ENCODE results near the gene UQCC3. TPM values are rescaled to one million over a fixed set of nuclear protein-coding genes. Genes with fewer than 3 reads are reported as not detected.

UQCC3 gene
- total RNA-seq, 1 donor from 2014 or later, result 3.9 TPM

DNA sequence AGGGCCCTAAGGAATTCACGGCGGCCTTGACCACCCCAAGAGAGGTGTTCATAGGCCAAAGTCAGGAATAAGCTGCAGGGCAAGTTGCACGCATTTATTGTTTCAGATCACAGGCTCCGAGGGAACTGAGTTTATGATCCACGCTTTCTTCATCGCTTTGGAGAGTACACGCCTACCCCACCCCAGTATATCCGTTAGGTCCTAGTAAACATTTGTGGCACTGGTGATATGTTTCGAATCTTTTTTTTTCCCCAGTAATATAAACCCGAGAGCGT lies 25.9 kb upstream of the UQCC3 start:
- Histone ChIP-seq H3K27me3 (no peaks in the 10 kb centered on the region), H3K9me3 (no peaks in the 10 kb centered on the region), H3K27ac (peak overlapping the region; percentile 89 to 92), H3K36me3 (peaks cover 26 to 33% of the 10 kb centered on the region in 2 donors), H3K4me1 (peaks cover 4 to 14% of the 10 kb centered on the region in 2 donors), H3K4me3 (peak overlapping the region; percentile 66 to 92)
- TF ChIP-seq, protein P1, sequence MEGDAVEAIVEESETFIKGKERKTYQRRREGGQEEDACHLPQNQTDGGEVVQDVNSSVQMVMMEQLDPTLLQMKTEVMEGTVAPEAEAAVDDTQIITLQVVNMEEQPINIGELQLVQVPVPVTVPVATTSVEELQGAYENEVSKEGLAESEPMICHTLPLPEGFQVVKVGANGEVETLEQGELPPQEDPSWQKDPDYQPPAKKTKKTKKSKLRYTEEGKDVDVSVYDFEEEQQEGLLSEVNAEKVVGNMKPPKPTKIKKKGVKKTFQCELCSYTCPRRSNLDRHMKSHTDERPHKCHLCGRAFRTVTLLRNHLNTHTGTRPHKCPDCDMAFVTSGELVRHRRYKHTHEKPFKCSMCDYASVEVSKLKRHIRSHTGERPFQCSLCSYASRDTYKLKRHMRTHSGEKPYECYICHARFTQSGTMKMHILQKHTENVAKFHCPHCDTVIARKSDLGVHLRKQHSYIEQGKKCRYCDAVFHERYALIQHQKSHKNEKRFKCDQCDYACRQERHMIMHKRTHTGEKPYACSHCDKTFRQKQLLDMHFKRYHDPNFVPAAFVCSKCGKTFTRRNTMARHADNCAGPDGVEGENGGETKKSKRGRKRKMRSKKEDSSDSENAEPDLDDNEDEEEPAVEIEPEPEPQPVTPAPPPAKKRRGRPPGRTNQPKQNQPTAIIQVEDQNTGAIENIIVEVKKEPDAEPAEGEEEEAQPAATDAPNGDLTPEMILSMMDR (IDR thresholded peaks at IDR 0.05), result no peak
- DNase-seq (ENCODE audit: low spot score in 2 of 2), result no peak
- intact Hi-C loops (cut with DNase I), result loop anchor here (5.0 kb wide), 1 partner anchor 43 kb away; the partner anchor contains the start of gene MTA2

DNA sequence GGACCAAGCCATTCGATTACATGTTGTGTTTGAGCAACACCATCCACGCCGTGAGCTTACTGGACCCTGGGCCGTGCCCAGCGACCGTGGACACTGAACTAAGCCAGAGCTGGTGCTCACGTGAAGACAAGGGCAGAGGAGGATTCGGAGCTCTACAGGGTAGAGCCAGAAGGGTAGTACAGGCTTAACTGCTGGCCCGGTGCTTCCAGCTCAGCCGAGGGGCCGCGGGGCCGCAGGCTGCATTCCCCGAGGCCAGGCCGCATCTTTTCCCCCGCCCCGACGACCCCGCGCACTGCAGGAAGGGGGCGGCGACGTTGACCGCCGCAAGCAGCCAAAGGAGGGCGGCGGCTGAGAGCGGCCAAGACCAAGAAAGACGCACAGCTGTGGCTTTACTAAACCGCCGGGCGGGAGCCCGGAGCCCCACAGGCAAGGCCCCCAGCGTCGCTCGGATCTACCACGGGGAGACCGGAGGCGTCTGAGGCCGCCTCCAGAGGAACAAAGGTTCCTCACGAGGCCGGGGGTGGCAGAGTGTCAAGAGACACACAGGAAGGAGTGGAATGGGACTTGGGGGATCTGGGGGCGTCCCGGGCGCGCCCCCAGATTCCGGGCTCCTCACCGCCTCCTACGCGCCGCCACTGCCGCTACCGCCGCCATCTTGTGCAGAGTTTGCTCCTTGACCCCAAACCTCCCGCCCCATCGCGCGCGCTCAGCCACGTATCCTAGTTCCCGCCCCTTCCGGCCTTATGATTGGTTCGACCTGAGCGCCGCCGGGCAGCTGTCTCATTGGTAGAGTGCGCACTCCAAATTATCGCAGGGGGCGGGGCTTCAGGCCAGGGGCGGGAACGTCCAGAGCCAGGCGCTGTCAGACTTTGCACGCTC lies 25.3 kb upstream of the UQCC3 start, which contains the start of gene GANAB:
Gene GANAB, minus strand, starts transcription at position 668 of the 879 bp plus-strand sequence. Its CDS starts 14 bp downstream, at position 654.
- intact Hi-C loops (cut with DNase I), result loop anchor here (1.0 to 5.0 kb wide), 4 partner anchors 24 to 81 kb away; partner anchors contain the start of genes HNRNPUL2, MTA2 and TUT1
- Histone ChIP-seq H3K27ac (peak within 1 kb of the TSS; percentile 89 to 92), H3K4me1 (peaks cover 4 to 14% of the 10 kb centered on the region in 2 donors), H3K9me3 (no peaks in the 10 kb centered on the region), H3K36me3 (peaks cover 26 to 33% of the 10 kb centered on the region in 2 donors), H3K4me3 (peak within 1 kb of the TSS; percentile 66 to 92), H3K27me3 (no peaks in the 10 kb centered on the region)
- peak; percentile 97 to 100 for DNase-seq (ENCODE audit: low spot score in 2 of 2)
- TF ChIP-seq, protein P1 (IDR thresholded peaks at IDR 0.05), result no peak

DNA sequence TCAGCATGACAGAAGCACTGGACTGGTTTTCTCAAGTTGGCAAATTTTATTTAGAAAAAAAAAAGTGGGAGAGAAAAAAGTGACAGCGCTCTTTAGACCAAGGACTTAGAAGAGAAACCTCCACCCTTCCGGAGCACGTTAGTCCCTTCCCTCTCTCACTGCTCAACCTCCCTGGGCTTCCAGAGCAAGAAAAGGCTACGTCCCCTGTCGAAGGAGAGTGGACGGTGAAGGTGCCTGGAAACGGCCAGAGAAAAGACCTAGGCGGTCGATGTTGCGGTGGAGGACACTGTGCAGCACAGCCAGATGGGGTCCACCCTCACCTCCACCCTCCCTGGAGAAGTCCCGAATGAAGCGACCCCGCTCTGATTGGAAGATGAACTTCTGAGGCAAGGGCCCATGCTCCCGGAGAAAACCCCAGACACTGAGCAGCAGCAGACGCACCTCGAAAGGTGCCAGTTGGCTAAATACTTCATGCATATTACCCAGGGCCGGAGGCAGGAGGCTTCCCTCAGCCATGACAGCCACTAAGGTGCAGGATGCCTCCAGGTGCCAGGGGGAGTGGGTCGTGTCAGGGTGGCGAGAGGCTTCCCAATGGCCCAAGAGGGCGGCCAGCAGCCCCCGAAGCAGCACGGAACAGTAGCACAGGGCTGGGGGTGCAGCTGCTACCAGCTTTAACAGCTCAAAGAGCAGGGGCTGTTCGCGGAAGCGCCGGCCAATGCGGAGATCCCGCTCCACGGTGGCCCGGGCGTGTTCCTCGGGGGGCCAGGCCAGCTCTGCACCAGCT lies 24.5 kb upstream of the UQCC3 start:
- Histone ChIP-seq H3K9me3 (no peaks in the 10 kb centered on the region), H3K4me3 (peak overlapping the region in 1 of 2 donors; percentile 34), H3K36me3 (peaks cover 26 to 33% of the 10 kb centered on the region in 2 donors), H3K27ac (peak overlapping the region in 1 of 2 donors; percentile 32), H3K27me3 (no peaks in the 10 kb centered on the region), H3K4me1 (peaks cover 4 to 20% of the 10 kb centered on the region in 2 donors)
- DNase-seq (ENCODE audit: low spot score in 2 of 2), result no peak
- intact Hi-C loops (cut with DNase I), result loop anchor here (1.0 to 5.0 kb wide), 4 partner anchors 25 to 80 kb away; partner anchors contain the start of genes HNRNPUL2, MTA2 and TUT1
- TF ChIP-seq, protein P1 (IDR thresholded peaks at IDR 0.05), result no peak

DNA sequence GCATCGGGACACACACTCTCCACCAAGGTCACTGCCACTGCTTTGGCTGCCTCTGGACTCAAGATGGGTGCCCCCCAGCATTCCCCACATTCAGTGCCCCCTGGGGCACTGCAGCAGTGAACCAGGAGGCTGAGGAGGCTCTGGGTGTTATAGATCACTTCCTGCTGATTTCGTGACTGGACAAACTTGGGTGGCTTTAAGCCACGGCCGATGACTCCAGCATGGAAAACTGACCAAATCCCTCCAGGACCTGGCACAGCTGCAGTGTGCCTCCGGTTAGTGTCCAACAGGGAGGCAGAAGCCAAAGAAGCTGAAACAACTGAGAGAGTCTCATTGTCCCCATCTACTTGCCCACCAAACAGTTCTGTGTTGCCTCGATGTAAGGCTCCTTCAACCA lies 23.9 kb upstream of the UQCC3 start:
- Histone ChIP-seq H3K9me3 (no peaks in the 10 kb centered on the region), H3K36me3 (peaks cover 26 to 31% of the 10 kb centered on the region in 2 donors), H3K4me3 (no peak overlapping the region), H3K27me3 (no peaks in the 10 kb centered on the region), H3K4me1 (peaks cover 4 to 26% of the 10 kb centered on the region in 2 donors), H3K27ac (no peak overlapping the region)
- intact Hi-C loops (cut with DNase I), result loop anchor here (2.0 to 5.0 kb wide), 2 partner anchors 45 to 57 kb away; partner anchors contain the start of genes MTA2 and TUT1
- DNase-seq (ENCODE audit: low spot score in 2 of 2), result no peak
- TF ChIP-seq, protein P1 (IDR thresholded peaks at IDR 0.05), result no peak

DNA sequence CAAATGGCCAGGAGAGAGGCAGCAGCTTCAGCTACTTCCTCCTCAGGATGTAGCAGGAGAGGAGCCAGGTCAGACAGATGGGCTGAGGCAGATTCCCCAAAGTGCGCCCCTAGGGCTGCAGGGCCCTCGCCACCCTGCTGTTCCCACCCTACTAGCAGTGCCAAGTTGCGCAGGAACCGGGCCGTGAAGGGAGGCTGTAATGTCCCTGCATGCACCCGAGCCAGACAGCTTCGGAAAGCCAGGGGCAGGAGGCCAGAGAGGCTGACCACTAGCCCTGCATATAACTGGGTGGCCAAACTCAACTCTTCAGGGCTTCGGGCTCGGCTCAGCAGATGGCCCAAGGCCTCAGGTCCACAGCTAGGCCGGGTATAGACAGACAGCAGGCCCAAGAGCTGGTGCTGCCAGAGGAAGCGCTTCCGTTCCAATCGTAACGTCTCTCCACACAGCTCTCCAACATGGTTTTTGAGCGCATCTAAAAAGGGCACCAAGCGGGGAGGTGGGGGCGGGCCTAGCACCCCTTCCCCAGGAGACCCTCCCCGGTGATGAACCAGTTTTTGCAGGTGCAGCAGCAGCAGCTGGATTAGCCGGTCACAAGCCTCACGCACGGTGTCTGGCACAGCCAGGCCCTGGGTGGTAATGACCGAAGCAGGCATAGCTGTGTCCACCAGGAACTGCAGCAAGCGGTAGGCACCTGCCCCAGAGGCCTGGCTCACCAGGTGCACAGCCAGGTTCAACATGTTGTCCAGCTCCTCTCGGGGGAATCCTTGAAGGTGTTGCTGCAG lies 23.1 kb upstream of the UQCC3 start:
- Histone ChIP-seq H3K9me3 (no peaks in the 10 kb centered on the region), H3K4me3 (no peak overlapping the region), H3K27me3 (no peaks in the 10 kb centered on the region), H3K36me3 (peaks cover 20 to 26% of the 10 kb centered on the region in 2 donors), H3K4me1 (peaks cover 4 to 29% of the 10 kb centered on the region in 2 donors), H3K27ac (no peak overlapping the region)
- TF ChIP-seq, protein P1 (IDR thresholded peaks at IDR 0.05), result no peak
- DNase-seq (ENCODE audit: low spot score in 2 of 2), result no peak
- intact Hi-C loops (cut with DNase I), result loop anchor here (5.0 kb wide), 1 partner anchor 46 kb away; the partner anchor contains the start of gene MTA2

Data from ascending aorta (tissue), 2 donors.